Measurements from ENCODE around the gene FMNL2. TPM values are rescaled to one million over a fixed set of nuclear protein-coding genes. Genes with fewer than 3 reads are reported as not detected.

The FMNL2 gene
- total RNA-seq, 1 experiment from 2014 or later = 1.7 TPM

DNA sequence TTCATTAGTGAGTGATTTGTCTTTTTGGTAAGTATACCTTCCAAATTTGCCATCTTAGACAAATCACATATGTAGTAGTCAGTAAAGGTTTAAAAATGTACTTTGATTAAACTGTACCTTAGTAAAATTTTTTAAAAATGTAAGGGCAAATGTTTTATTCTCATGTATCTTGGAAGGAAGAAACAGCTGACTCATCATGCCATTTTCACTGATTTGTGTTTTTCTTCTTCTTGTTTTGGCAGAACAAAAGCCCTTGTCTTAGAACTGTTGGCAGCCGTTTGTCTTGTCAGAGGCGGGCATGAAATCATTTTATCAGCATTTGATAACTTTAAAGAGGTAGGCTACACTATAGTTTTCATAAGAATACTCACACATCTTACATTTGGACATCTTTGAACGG is 245.7 kb downstream of the FMNL2 start:
- DNase-seq (ENCODE audit: low spot score) = no peak

- no peak for DNase-seq (ENCODE audit: low spot score)
Observed at GRCh38 chr2:152581360-152581759, 246.4 kb downstream of the FMNL2 start.

- DNase-seq (ENCODE audit: low spot score) = no peak
Observed at GRCh38 chr2:152582081-152582480, 247.1 kb downstream of the FMNL2 start.

DNA sequence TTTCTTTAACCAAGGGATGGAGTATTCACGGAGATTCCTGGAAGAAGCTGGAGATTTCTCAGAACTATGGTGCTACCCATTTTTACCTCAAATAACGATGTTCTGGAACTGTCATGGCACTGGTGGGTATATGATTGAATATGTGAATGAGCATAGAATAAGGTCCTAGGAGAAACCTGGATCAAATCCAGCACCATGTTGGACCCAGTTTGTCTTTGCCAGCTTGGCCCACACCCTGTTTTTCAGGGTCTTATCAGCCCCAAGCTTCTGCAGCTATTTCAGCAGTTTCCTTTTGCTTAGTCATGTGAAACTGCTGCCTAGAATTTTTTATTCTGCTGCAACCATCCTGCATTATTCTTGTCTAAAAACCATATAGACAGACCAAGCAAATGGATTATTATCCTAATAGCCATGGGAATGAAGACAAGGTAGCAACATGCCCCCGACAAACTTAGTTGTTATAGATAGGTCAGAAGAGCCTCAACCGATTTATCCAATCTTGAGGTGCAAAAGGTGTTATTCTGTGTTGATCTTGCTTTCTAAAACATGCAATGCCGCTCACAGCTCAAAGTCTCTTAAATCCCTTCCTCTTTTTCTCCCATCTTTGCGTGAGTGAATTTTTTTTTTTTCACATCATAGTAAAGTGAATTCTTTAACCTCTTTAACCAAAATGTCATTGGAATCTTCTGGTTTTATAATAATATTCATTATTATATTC is 248.7 kb downstream of the FMNL2 start:
- DNase-seq (ENCODE audit: low spot score) = no peak

- no peak for DNase-seq (ENCODE audit: low spot score)
Observed at GRCh38 chr2:152584301-152584700, 249.3 kb downstream of the FMNL2 start.

GRCh38 chr2:152585830-152586484 is 251.0 kb downstream of the FMNL2 start:
- DNase-seq (ENCODE audit: low spot score) = no peak

- DNase-seq (ENCODE audit: low spot score) = no peak
Observed at GRCh38 chr2:152587187-152587947, 252.4 kb downstream of the FMNL2 start.

- DNase-seq (ENCODE audit: low spot score) = no peak
Observed at GRCh38 chr2:152588998-152589397, 254.0 kb downstream of the FMNL2 start.

DNA sequence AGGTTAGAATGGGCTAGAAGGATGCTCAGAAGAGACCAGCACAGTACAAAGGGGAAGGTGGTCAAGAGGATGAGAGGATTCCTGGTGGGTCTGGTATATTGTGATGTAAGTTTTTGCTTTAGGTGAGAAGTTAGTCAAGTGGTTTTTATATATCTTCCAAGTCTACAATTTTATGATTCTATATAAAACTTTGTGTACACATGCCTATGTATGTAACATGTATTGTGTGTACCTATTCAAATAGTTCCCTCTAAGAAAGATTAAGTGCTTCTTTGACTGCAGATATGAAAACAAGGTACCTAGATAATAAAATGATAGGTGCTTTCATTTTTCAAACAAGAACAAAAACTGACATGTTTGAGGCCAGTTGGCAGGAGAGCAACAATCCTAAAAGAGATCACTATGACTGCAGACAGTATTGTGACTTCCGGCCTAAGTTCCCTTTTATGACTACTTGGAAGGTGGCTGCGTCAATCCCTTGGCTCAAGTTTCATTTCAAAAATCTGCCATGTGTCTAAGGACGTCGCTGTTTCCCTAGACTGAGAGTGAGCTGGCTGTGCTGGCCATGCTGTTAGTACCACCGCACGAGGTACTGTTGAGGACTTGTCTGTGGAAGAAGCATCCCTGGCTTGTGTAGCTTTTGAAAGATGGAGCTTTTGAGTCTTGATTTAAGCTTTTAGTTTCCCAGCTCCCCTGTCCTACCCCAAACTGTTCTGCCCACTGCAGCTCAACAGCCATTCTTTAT is 259.2 kb downstream of the FMNL2 start:
- no peak for DNase-seq (ENCODE audit: low spot score)

DNA sequence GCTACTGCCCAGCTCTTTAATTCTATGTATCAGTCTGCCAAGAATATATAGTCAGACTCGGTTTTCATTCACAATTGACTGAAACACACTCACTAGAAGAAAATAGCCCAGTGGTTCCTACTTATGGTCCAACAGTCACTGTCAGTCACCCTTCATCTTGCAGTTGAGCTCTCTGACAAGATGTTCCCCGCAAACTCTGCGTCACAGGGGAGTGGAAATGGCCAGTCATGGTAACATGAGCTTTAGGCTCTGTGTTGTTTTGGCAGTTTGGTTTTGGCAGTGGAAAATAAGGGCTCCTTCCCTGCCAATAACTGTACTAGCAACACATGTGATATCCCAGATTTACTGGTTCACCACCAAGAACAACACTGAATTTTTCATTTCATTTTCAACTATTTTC is 259.8 kb downstream of the FMNL2 start:
- DNase-seq (ENCODE audit: low spot score) = no peak

DNA sequence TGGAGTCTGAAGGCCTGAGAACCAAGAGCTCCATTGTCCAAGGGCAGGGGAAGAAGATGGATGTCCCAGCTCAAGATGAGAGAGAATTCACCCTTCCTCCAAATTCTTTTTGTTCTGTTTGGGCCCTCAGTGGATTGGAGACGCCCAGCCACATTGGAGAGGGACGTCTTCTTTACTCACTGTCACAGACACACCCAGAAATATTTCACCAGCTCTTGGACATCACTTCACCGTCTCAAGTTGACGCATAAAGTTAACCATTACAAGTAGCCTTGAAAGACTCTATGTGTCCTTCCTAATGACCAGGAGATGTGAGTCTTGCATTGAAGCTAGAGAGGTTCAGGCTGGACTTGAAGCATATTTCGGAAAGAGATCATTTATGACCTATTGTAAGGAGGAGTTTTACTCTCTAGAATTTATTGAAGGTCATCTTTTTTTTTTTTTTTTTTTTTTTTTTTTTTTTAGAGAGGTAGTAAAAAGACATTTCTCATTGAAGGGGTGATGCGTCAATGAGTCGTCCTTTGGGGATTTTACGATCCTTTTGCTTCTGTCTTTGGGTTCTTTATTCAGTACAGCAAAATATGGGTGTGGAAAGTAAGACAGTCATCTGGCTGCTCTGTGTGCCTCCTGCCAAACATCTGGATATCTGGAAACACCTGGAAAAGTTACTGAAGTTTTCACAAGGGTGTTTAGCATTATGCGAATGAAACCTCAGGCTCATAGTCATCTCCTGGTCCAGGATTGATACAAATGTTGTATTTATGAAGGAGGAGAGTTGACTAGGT is 264.2 kb downstream of the FMNL2 start:
- no peak for DNase-seq (ENCODE audit: low spot score)

DNA sequence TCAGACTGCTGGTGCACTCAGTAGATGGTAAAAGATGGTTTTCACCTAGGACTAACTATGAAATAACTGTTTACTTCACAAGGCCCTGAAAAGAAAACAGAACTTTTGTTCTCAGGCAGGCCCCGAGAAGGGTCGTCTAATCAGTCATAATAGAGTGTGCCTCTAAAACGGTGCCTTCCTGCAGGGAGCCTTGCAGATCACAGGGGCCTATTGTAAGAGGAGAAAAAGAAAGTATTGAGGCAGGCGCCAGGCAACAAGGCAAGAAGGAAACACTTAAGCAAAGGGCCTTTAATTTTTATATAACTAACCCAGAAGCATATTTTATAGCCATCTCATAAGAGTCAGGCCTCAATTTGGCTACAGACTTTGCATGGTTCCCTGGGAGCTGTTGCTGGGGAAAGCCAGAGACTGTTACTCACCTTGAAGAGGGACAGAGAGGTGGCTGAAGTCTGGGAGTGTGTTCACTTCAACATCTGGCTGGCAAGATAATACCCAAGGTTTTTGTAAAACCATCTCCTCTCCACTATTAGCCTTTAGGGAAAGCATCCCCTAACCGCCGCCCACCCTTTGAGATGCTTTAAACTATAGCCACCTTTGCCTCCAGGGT is 265.2 kb downstream of the FMNL2 start:
- no peak for DNase-seq (ENCODE audit: low spot score)

- no peak for DNase-seq (ENCODE audit: low spot score)
Observed at GRCh38 chr2:152600697-152601096, 265.7 kb downstream of the FMNL2 start.

DNA sequence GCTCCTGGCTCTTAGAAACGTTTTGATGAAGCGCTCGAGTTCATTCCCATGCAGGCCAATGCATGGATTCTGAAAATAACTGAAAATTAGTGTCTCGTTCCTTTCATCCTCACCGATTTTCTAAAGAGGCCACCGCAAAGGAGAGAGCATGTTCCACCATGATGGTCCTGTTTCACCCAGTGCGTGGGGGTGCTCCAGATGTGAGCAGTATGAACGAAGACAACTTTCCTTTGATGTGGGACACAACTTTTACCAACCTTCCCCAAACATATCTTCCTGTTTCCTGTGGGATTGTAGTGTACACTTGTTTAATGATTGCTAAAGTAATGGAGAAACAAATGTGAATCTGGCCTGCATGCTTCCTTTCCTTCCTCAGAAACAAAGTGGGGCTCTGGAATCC is 267.8 kb downstream of the FMNL2 start:
- DNase-seq (ENCODE audit: low spot score) = no peak

GRCh38 chr2:152603166-152603565 is 268.2 kb downstream of the FMNL2 start:
- no peak for DNase-seq (ENCODE audit: low spot score)

DNA sequence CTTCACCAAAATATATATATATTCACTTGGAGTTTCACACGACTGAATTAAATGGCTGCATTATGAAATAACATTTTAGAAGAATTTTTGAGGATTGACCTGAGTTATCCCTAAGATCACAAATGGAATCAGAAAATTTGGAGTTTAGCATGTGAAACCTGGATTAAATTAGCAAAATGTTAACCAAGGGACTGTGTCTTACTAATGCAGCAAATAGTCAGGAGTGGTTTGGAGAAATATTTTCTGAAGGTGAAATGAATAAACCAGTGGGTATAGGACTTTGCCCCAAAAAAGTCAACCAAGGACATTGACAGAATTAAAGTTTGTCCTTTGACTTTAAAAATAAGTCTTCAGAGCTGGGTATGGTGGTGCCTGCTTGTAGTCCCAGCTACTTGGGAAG is 271.1 kb downstream of the FMNL2 start:
- DNase-seq (ENCODE audit: low spot score) = no peak

DNA sequence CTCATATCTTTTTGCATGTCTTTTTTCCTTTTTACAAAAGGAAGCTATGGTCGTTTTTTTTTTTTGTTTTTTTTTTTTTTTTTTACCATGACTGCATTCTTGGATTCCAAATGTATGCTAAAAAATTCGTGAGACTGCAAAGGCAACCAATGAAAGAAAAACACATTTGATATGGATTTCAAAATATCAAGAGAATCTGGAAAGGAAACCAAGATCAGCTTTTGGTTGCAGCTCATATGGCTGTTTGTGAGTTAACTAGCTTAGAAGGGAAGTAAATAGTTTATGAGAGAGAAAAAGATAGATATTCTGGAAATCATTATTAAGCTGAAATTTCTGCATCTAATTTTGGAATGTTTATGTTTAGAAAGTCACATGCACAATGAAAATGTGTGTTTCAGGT is 272.0 kb downstream of the FMNL2 start:
- no peak for DNase-seq (ENCODE audit: low spot score)

DNA sequence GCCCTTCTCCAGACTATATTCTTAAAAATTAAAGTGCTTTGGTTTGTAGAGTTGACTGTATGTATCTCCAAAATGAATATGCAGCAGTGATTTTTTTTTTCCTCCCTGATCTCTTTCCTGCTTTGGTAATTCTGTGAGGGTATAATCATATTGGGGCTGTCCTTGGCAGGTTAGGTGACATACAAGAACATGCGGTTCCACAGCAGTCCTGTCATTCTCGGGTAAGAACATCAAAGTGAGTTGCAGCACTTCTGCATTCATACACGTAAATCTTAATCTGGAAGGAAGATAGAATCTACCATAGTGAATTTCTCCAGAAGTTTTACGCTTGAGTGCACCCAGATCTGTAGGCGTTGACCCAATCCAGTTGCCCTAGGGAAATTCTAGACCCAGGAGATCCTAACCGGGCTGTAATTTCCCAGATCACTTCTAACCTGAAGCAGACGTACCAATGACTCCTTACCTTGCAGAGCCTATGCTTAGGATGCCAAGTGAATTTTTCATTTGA is 272.9 kb downstream of the FMNL2 start:
- no peak for DNase-seq (ENCODE audit: low spot score)

GRCh38 chr2:152609154-152609553 is 274.2 kb downstream of the FMNL2 start:
- no peak for DNase-seq (ENCODE audit: low spot score)

GRCh38 chr2:152609699-152610098 is 274.7 kb downstream of the FMNL2 start:
- no peak for DNase-seq (ENCODE audit: low spot score)

Measured in HT-29 (cell line).